ENCODE results near the gene KICS2.

GRCh38 chr12:64207453-64207852, 14.6 kb downstream of the KICS2 start:
- TF ChIP-seq CTCF (IDR thresholded peaks at IDR 0.05) (no peak), POLR2A (IDR thresholded peaks at IDR 0.05) (no peak)
